DOHH2 (cell line): Measurements from ENCODE around the gene ARHGEF1.

Experiments
- EZH2phosphoT487 ChIP-seq: fragments of 200-600 bp; sonication (generic); IDR thresholded peaks from 2 replicates; pipeline ENCODE4 v1.6.1; 2017; ENCODE audit warnings: borderline replicate concordance, mild to moderate bottlenecking, antibody characterized with exemption, low read length, moderate library complexity, mixed read lengths
- TF ChIP-seq, protein P1 (sequence below): fragments of 200-600 bp; sonication (generic); IDR thresholded peaks from one replicate; pipeline ENCODE4 v1.5.1; 2014; ENCODE audit warnings: antibody characterized with exemption, mild to moderate bottlenecking, low read depth, low read length; ENCODE audit not compliant: poor library complexity, severe bottlenecking

DNA sequence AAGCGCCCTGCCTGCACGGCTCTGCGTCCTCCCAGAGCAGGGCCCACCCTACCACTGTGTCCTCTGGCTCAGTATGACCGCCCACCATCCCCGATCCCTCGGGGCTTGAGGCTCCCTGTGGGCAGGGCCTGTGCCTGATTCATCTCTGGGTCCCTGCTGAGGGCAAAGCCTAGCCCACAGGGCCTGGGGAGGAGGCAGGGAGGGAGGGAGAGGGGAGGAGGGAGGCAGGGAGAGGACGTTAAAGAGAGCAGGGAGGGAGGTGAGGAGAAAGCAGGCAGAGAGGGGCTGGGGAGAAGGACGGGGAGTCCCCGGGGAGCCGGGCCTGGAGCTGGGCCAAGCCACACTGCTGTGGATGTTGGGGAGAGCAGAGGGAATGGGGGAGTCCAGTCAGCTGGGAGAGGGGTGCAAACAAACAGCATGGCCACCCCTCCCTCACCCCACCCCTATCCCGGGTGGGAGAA, 49.3 kb downstream of the ARHGEF1 start:
- TF ChIP-seq, protein P1, sequence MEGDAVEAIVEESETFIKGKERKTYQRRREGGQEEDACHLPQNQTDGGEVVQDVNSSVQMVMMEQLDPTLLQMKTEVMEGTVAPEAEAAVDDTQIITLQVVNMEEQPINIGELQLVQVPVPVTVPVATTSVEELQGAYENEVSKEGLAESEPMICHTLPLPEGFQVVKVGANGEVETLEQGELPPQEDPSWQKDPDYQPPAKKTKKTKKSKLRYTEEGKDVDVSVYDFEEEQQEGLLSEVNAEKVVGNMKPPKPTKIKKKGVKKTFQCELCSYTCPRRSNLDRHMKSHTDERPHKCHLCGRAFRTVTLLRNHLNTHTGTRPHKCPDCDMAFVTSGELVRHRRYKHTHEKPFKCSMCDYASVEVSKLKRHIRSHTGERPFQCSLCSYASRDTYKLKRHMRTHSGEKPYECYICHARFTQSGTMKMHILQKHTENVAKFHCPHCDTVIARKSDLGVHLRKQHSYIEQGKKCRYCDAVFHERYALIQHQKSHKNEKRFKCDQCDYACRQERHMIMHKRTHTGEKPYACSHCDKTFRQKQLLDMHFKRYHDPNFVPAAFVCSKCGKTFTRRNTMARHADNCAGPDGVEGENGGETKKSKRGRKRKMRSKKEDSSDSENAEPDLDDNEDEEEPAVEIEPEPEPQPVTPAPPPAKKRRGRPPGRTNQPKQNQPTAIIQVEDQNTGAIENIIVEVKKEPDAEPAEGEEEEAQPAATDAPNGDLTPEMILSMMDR, result no peak
- TF ChIP-seq EZH2phosphoT487, result no peak
